Islet of Langerhans (tissue), 1 donor: ENCODE data around the gene CSRP1.
"Not testable (repeated sequence)": the region's sequence is repeated elsewhere in the genome, so short reads cannot be mapped to it uniquely, and the experiment has no call there.

Experiments used
- FAIRE-seq: peaks from one replicate; lab custom pipeline; 2011; peaks lifted over from hg19 to GRCh38; lab: Jason Lieb, UNC

CSRP1 gene

GRCh38 chr1:201537891-201538611 is 31.1 kb upstream of the CSRP1 start:
- no peak for FAIRE-seq

- no peak for FAIRE-seq
These were observed 30.5 kb upstream of the CSRP1 start for GRCh38 chr1:201537467-201537866.

- no peak for FAIRE-seq
These were observed 30.1 kb upstream of the CSRP1 start for GRCh38 chr1:201537028-201537427.

GRCh38 chr1:201536558-201536957 is 29.6 kb upstream of the CSRP1 start:
- FAIRE-seq: no peak

GRCh38 chr1:201535919-201536245 is 29.0 kb upstream of the CSRP1 start:
- no peak for FAIRE-seq

- no peak for FAIRE-seq
These were observed 28.4 kb upstream of the CSRP1 start for GRCh38 chr1:201535046-201535918.

- no peak for FAIRE-seq
These were observed 26.9 kb upstream of the CSRP1 start for GRCh38 chr1:201533836-201534235.

GRCh38 chr1:201531551-201532425 is 24.9 kb upstream of the CSRP1 start:
- FAIRE-seq: no peak

- FAIRE-seq: no peak
These were observed 24.0 kb upstream of the CSRP1 start for GRCh38 chr1:201530741-201531531.

GRCh38 chr1:201528631-201529252 is 21.8 kb upstream of the CSRP1 start:
- FAIRE-seq: no peak

GRCh38 chr1:201527879-201528278 is 21.0 kb upstream of the CSRP1 start:
- no peak for FAIRE-seq

- FAIRE-seq: no peak
These were observed 18.4 kb upstream of the CSRP1 start for GRCh38 chr1:201525193-201525778.

- FAIRE-seq: not testable (repeated sequence)
These were observed 13.2 kb upstream of the CSRP1 start for GRCh38 chr1:201520046-201520575.

- no peak for FAIRE-seq
These were observed 11.1 kb upstream of the CSRP1 start for GRCh38 chr1:201518071-201518470.

- no peak for FAIRE-seq
These were observed 10.7 kb upstream of the CSRP1 start for GRCh38 chr1:201517631-201518030.

GRCh38 chr1:201516511-201517127 is 9.7 kb upstream of the CSRP1 start:
- no peak for FAIRE-seq

- FAIRE-seq: no peak
These were observed 9.0 kb upstream of the CSRP1 start for GRCh38 chr1:201515895-201516294.

- FAIRE-seq: no peak
These were observed 8.3 kb upstream of the CSRP1 start for GRCh38 chr1:201515062-201515750.

GRCh38 chr1:201514466-201514865 is 7.5 kb upstream of the CSRP1 start:
- FAIRE-seq: no peak
